OCI-LY7 (cell line): ENCODE data around the gene CDC20. TPM values are rescaled to one million over a fixed set of nuclear protein-coding genes. Genes with fewer than 3 reads are reported as not detected.

Experiments used
- BruUV-seq: library from RNA; stranded (reverse); fragments of 400-500 nt; replicated peaks from 2 replicates; lab custom pipeline; 2021; lab: Mats Ljungman, UMichigan
- CTCF ChIA-PET: fragments of 300-600 bp; sonication (Branson Sonifier 250); formaldehyde crosslinking; loops from one replicate; lab custom pipeline; 2022; ENCODE audit warnings: antibody characterized with exemption; ENCODE audit not compliant: unreplicated experiment; lab: Charles Lee
- POLR2A ChIA-PET: fragments of 300-600 bp; sonication (Branson Sonifier 250); formaldehyde crosslinking; loops from one replicate; lab custom pipeline; 2022; ENCODE audit warnings: antibody characterized with exemption; lab: Charles Lee
- DNase-seq: peaks from one replicate; pipeline ENCODE4 v3.0.0-alpha.2; 2015; ENCODE audit warnings: low spot score
- H2AFZ ChIP-seq: fragments of 200-600 bp; sonication (generic), shearing (Covaris generic); 2 replicates; pipeline ENCODE4 v1.6.1; 2014; ENCODE audit warnings: mild to moderate bottlenecking, antibody characterized with exemption, low read length, moderate library complexity
- H3K27ac ChIP-seq: fragments of 200-600 bp; sonication (generic); 2 replicates; pipeline ENCODE4 v1.5.1; 2014; ENCODE audit warnings: mixed run types, low read depth, mild to moderate bottlenecking, moderate library complexity, low read length, inconsistent platforms; ENCODE audit not compliant: poor library complexity, severe bottlenecking
- H3K36me3 ChIP-seq: fragments of 200-600 bp; sonication (generic); 2 replicates; pipeline ENCODE4 v1.6.1; 2014; ENCODE audit warnings: mild to moderate bottlenecking, antibody characterized with exemption, low read length, moderate library complexity, mixed read lengths; ENCODE audit not compliant: insufficient read depth
- H3K4me1 ChIP-seq: fragments of 200-600 bp; sonication (generic); 2 replicates; pipeline ENCODE4 v1.5.1; 2014; ENCODE audit warnings: mild to moderate bottlenecking, low read length; ENCODE audit not compliant: insufficient read depth, poor library complexity, severe bottlenecking
- H3K4me2 ChIP-seq: fragments of 200-600 bp; sonication (generic); 2 replicates; pipeline ENCODE4 v1.6.1; 2014; ENCODE audit warnings: mild to moderate bottlenecking, low read length
- H3K4me3 ChIP-seq: fragments of 200-600 bp; sonication (generic); 2 replicates; pipeline ENCODE4 v1.5.1; 2014; ENCODE audit warnings: mild to moderate bottlenecking, low read depth, low read length; ENCODE audit not compliant: poor library complexity, severe bottlenecking
- H3K79me2 ChIP-seq: fragments of 200-600 bp; sonication (generic); 2 replicates; pipeline ENCODE4 v1.6.1; 2016; ENCODE audit warnings: low read depth, mild to moderate bottlenecking, low read length, moderate library complexity, mixed read lengths; ENCODE audit not compliant: insufficient read depth
- H3K9me2 ChIP-seq: fragments of 200-600 bp; sonication (generic); 2 replicates; pipeline ENCODE4 v1.6.1; 2016; ENCODE audit warnings: mild to moderate bottlenecking, low read length, mixed read lengths; ENCODE audit not compliant: insufficient read depth
- H3K9me3 ChIP-seq: fragments of 200-600 bp; sonication (generic); 2 replicates; pipeline ENCODE4 v1.6.1; 2014; ENCODE audit warnings: mild to moderate bottlenecking, mixed run types, low read length, mixed read lengths
- H4K20me1 ChIP-seq: fragments of 200-600 bp; sonication (generic); 2 replicates; pipeline ENCODE4 v1.6.1; 2014; ENCODE audit warnings: mild to moderate bottlenecking, antibody characterized with exemption, low read length, moderate library complexity, mixed read lengths; ENCODE audit not compliant: insufficient read depth
- EZH2phosphoT487 ChIP-seq: fragments of 200-600 bp; sonication (generic); IDR thresholded peaks from 2 replicates; pipeline ENCODE4 v1.6.1; 2018; ENCODE audit warnings: low read depth, borderline replicate concordance, mild to moderate bottlenecking, mixed run types, antibody characterized with exemption, low read length, moderate library complexity, mixed read lengths
- intact Hi-C: fragments of 100-400 bp; cut with micrococcal nuclease; formaldehyde crosslinking; loops from one replicate; pipeline ENCODE4 v1.10.0; 2022; ENCODE audit not compliant: unreplicated experiment
- total RNA-seq, 2 experiments: library from RNA; depleted of rRNA in 1 of 2; stranded (reverse); fragments of >200 nt in 1 of 2; shearing (Covaris generic) in 1 of 2; gene quantifications; 2 replicates each; pipeline ENCODE4 v1.2.3, GENCODE V29; 2014 to 2022
- TF ChIP-seq, protein P1 (sequence below): fragments of 200-600 bp; sonication (generic); conservative IDR thresholded peaks from 2 replicates; pipeline ENCODE4 v1.5.1; 2014; ENCODE audit warnings: mild to moderate bottlenecking, antibody characterized with exemption, low read length, moderate library complexity, mixed read lengths

The CDC20 gene
- total RNA-seq, 2 experiments from 2014 or later: 174 to 209 TPM

DNA sequence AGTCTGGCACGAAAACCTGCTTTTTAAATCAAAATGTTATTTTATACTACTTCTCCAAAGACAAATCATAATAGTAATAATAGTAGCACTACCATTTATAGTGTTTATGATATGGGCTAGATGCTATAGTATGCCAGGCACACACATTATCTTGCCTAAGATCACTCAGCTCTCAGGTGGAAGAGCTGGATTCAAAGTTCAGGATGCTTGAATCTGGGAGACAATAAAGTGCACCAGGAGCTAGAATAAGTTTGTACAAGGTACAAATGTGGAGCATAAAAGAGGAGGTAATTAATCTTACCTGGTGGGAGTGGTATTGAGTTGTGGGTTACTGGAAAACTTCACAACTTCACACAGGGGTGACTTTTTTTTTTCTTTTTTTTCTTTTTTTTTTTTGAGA lies 19.1 kb downstream of the CDC20 start:
- POLR2A ChIA-PET: interaction anchor here (0.6 kb wide), 1 partner anchor 11 kb away, joined by 3 read pairs; no protein-coding TSS in a partner anchor

DNA sequence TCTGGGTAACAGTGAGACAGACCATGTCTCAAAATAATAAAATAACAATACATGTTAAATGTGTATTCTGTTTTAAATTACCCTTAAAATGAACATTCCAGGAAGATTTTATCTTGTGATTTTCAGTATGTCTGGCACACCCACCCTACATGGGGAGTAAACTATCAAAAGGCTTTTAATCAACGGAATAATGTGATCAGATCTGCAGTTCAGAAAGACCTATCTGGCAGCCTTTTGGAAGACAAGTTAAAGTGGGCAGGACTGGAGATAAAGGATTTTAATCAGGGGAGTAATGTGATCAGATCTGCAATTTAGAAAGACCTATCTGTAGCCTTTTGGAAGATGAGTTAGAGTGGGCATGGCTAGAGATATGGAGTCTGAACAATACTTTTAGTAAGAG lies 20.7 kb downstream of the CDC20 start:
- peaks cover 27% of the 10 kb centered on the region for H3K36me3 ChIP-seq
- POLR2A ChIA-PET: no interaction called here
- no peaks in the 10 kb centered on the region for H4K20me1 ChIP-seq
- no peak overlapping the region for H3K27ac ChIP-seq
- no peak overlapping the region for H2AFZ ChIP-seq
- intact Hi-C loops: no loop called here
- H3K79me2 ChIP-seq: no peaks in the 10 kb centered on the region
- no TSS peak for BruUV-seq
- H3K4me2 ChIP-seq: no peak overlapping the region
- TF ChIP-seq EZH2phosphoT487: no peak
- TF ChIP-seq, protein P1, sequence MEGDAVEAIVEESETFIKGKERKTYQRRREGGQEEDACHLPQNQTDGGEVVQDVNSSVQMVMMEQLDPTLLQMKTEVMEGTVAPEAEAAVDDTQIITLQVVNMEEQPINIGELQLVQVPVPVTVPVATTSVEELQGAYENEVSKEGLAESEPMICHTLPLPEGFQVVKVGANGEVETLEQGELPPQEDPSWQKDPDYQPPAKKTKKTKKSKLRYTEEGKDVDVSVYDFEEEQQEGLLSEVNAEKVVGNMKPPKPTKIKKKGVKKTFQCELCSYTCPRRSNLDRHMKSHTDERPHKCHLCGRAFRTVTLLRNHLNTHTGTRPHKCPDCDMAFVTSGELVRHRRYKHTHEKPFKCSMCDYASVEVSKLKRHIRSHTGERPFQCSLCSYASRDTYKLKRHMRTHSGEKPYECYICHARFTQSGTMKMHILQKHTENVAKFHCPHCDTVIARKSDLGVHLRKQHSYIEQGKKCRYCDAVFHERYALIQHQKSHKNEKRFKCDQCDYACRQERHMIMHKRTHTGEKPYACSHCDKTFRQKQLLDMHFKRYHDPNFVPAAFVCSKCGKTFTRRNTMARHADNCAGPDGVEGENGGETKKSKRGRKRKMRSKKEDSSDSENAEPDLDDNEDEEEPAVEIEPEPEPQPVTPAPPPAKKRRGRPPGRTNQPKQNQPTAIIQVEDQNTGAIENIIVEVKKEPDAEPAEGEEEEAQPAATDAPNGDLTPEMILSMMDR: no peak
- no peak overlapping the region for H3K4me3 ChIP-seq
- no peak for DNase-seq
- H3K9me2 ChIP-seq: no peaks in the 10 kb centered on the region
- no peaks in the 10 kb centered on the region for H3K9me3 ChIP-seq
- CTCF ChIA-PET: no interaction called here
- no peaks in the 10 kb centered on the region for H3K4me1 ChIP-seq

More for the DNA sequence above, 19.1 kb downstream of the CDC20 start:
- Histone ChIP-seq H3K79me2 (no peaks in the 10 kb centered on the region), H3K4me2 (no peak overlapping the region), H3K4me3 (no peak overlapping the region), H3K9me2 (no peaks in the 10 kb centered on the region), H3K4me1 (no peaks in the 10 kb centered on the region), H4K20me1 (no peaks in the 10 kb centered on the region), H3K9me3 (no peaks in the 10 kb centered on the region), H3K36me3 (peaks cover 10% of the 10 kb centered on the region; the same call in 1 of the 2 replicates), H3K27ac (no peak overlapping the region), H2AFZ (no peak overlapping the region)
- CTCF ChIA-PET: interaction anchor here (1.5 kb wide), 1 partner anchor 10 kb away, joined by 3 read pairs; the partner anchor contains the start of gene ELOVL1
- TF ChIP-seq EZH2phosphoT487: no peak
- TF ChIP-seq, protein P1: no peak
- DNase-seq: no peak
- no TSS peak for BruUV-seq
- intact Hi-C loops: no loop called here

DNA sequence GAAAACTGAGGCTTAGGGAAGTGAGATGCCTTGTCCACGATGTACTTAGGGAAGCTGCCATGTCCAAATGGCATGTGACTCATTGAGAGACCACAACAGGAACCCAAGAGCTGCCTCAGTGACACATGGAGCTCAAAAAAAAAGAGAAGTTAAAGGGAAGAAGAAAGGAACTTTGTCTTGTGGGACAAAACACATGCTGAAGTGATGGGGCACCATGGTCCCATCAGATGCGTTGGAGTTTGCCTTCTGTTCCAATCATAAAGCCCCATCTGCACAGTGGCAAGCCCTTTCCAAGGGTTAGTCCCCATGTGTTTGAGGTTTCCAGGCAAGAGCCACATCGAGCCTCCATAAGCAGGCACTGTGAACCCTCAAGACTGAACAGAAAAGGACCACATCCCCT lies 22.8 kb downstream of the CDC20 start:
- no peaks in the 10 kb centered on the region for H4K20me1 ChIP-seq
- no peaks in the 10 kb centered on the region for H3K4me1 ChIP-seq
- CTCF ChIA-PET: interaction anchor here (0.6 kb wide), 4 partner anchors 78 to 1053 kb away, joined by 3 to 8 read pairs (median 5); no protein-coding TSS in a partner anchor
- H2AFZ ChIP-seq: no peak overlapping the region
- peaks cover 48% of the 10 kb centered on the region for H3K36me3 ChIP-seq
- no peaks in the 10 kb centered on the region for H3K79me2 ChIP-seq
- intact Hi-C loops: no loop called here
- no peak for DNase-seq
- H3K4me2 ChIP-seq: no peak overlapping the region
- H3K27ac ChIP-seq: no peak overlapping the region
- H3K9me3 ChIP-seq: no peaks in the 10 kb centered on the region
- no peak overlapping the region for H3K4me3 ChIP-seq
- no peaks in the 10 kb centered on the region for H3K9me2 ChIP-seq
- TF ChIP-seq, protein P1: no peak
- POLR2A ChIA-PET: no interaction called here
- no TSS peak for BruUV-seq
